Heart right ventricle (tissue), 16 donors: ENCODE measurements around the gene IL17REL. TPM values are rescaled to one million over a fixed set of nuclear protein-coding genes. Genes with fewer than 3 reads are reported as not detected.
"Not testable (repeated sequence)": the region's sequence is repeated elsewhere in the genome, so short reads cannot be mapped to it uniquely, and the experiment has no call there.

Experiments used
- ATAC-seq, 8 donors: fragments of 200-7000 bp; cut with Tn5 transposase; one replicate each; pipeline ENCODE4 v1.9.1; 2020; ENCODE audit warnings: mild to moderate bottlenecking in 8 of 8, moderate library complexity in 8 of 8, moderate number of reproducible peaks in 1 of 8
- DNase-seq, 2 donors: peaks; one replicate each; pipeline ENCODE4 v3.0.0-alpha.2; 2020
- H3K27ac ChIP-seq, 10 donors: fragments of 200-600 bp; sonication (generic) in 2 of 10; one replicate each; pipeline versions ENCODE4 v1.5.0 to v1.8.0; 2020 to 2022; ENCODE audit warnings: mild to moderate bottlenecking in 3 of 10
- H3K27me3 ChIP-seq, 7 donors: fragments of 200-600 bp; one replicate each; pipeline ENCODE4 v1.8.0; 2021 to 2022; ENCODE audit warnings: mild to moderate bottlenecking in 2 of 7
- H3K36me3 ChIP-seq, 9 donors: fragments of 200-600 bp; sonication (generic) in 1 of 9; one replicate each; pipeline versions ENCODE4 v1.5.0 to v1.8.0; 2020 to 2022; ENCODE audit warnings: mild to moderate bottlenecking in 2 of 9
- H3K4me1 ChIP-seq, 9 donors: fragments of 200-600 bp; sonication (generic) in 1 of 9; one replicate each; pipeline versions ENCODE4 v1.5.0 to v1.8.0; 2020 to 2022; ENCODE audit warnings: mild to moderate bottlenecking in 4 of 9
- H3K4me3 ChIP-seq, 10 donors: fragments of 200-600 bp; sonication (generic) in 2 of 10; one replicate each; pipeline versions ENCODE4 v1.5.0 to v1.8.0; 2020 to 2022; ENCODE audit warnings: mild to moderate bottlenecking in 7 of 10, moderate library complexity in 2 of 10
- H3K9me3 ChIP-seq, 11 donors: fragments of 200-600 bp in 10 of 11; sonication (generic) in 2 of 11; one replicate each; pipeline versions ENCODE4 v1.5.0 to v1.8.0; 2013 to 2022; ENCODE audit warnings: mild to moderate bottlenecking in 2 of 11, control low read depth in 1 of 11, moderate library complexity in 1 of 11
- CTCF ChIP-seq, 9 donors: fragments of 200-600 bp; sonication (generic) in 2 of 9; IDR thresholded peaks; one replicate each; pipeline versions ENCODE4 v1.5.0 to v1.8.0; 2021 to 2022; ENCODE audit warnings: antibody characterized with exemption in 9 of 9, mild to moderate bottlenecking in 5 of 9, moderate library complexity in 1 of 9
- WGBS, 2 donors: extraction: QIAGEN DNeasy Blood & Tissue Kit; methylation state at CpG; one replicate each; pipeline ENCODE4 v1.1.7; 2013; ENCODE audit warnings: inconsistent platforms in 1 of 2; 5-methylcytosine and 5-hydroxymethylcytosine counted together
- intact Hi-C, 10 donors: fragments of 100-400 bp; cut with DNase I; formaldehyde crosslinking; loops; one replicate each; pipeline versions ENCODE4 v1.11.1 to v1.14.2; 2022
- polyA plus RNA-seq, 2 donors: library from polyadenylated mRNA; stranded (reverse); fragments of 200-250 nt; gene quantifications; one replicate each; pipeline ENCODE4 v1.2.3, GENCODE V29; 2013
- total RNA-seq, 10 donors: library from RNA; stranded (reverse); fragmentation: NEBNext Ultra II Directional in 3 of 10; extraction: Animal tissue kit (Norgen Biotek cat#: 25700) in 3 of 10; gene quantifications; one replicate each; pipeline versions ENCODE4 v1.2.1 to v1.2.4, GENCODE V29; 2021 to 2023
- donor health status: Arrhythmogenic right ventricular cardiomyopathy.
- donor health status: ischemic (EF 13 %, LVEDD 7.1; RV severe dilation, severe dysfunction).
- donor health status: healthy with polysubstance abuse.
- donor health status: DM: no; HTN: yes; CAD: no.
- donor health status: DM: no; HTN: no; CAD: no.
- donor health status: ischemic (EF 25% LVEDD 6.9; RV normal size, moderate dysfunction).
- donor health status: ischemic (EF 25% LVEDD 5.7; RV mildly dilated, moderate dysfunction).
- donor health status: healthy.
- donor health status: DM: yes; HTN: yes; CAD: no.
- donor health status: Ischemic cardiomyopathy.
- donor health status: ischemic (EF 35%, LVEDD 5.7; RV mildly dilated, moderate dysfunction).
- donor health status: nonischemic (EF 11% LVEDD 7.7; RV severe dilation, severe dysfunction).
- donor health status: DM: yes; HTN: yes; CAD: no.
- donor health status: PGD.
- donor health status: ischemic (EF 29% LVEDD 5.4; RV normal size, mild dysfunction).
- donor health status: nonischemic (EF 23%, LVEDD 6.1; RV moderate dilation, normal function).

IL17REL gene
- total and polyA plus RNA-seq, 12 donors: 0.11 TPM; not detected in 11

- Histone ChIP-seq H3K4me3 (peak overlapping the region in 7 of 10 donors; percentile 17 to 42 (median 33)), H3K27me3 (peaks cover 8 to 39% (median 26%) of the 10 kb centered on the region in 7 donors), H3K4me1 (peaks cover 0 to 13% (median 8%) of the 10 kb centered on the region in 9 donors), H3K27ac (peak overlapping the region in 1 of 10 donors; percentile 29), H3K9me3 (peaks cover 0 to 34% (median 8%) of the 10 kb centered on the region in 11 donors), H3K36me3 (no peaks in the 10 kb centered on the region)
- DNase-seq: no peak
- peak; percentile 28 to 66 (median 51) for TF ChIP-seq CTCF (IDR thresholded peaks at IDR 0.05)
- intact Hi-C loops: no loop called here
- ATAC-seq: peak in 7 of 8 donors; percentile 11 to 78 (median 52)
- 11 to 12% methylated on average over 76 to 90 of the region's 90 CpGs for WGBS, 2 donors
Measured at GRCh38 chr22:49983148-49984042, 29.2 kb downstream of the IL17REL start.

GRCh38 chr22:49981799-49982198 lies 30.8 kb downstream of the IL17REL start:
- H3K4me3 ChIP-seq, H3K36me3 ChIP-seq, ATAC-seq, DNase-seq, intact Hi-C loops, H3K27ac ChIP-seq: not testable (repeated sequence)
- WGBS, 2 donors: 94 to 97% methylated on average over 7 of the region's 7 CpGs
- Histone ChIP-seq H3K4me1 (peaks cover 0 to 13% (median 8%) of the 10 kb centered on the region in 9 donors), H3K9me3 (peaks cover 0 to 35% (median 8%) of the 10 kb centered on the region in 11 donors), H3K27me3 (peaks cover 8 to 39% (median 26%) of the 10 kb centered on the region in 7 donors)

GRCh38 chr22:49979587-49980264 lies 32.8 kb downstream of the IL17REL start:
- peak; percentile 21 to 68 (median 55) for TF ChIP-seq CTCF (IDR thresholded peaks at IDR 0.05)
- H3K4me1 ChIP-seq: peaks cover 0 to 18% (median 8%) of the 10 kb centered on the region in 9 donors
- peaks cover 0 to 18% (median 0%) of the 10 kb centered on the region in 11 donors for H3K9me3 ChIP-seq
- no peak overlapping the region for H3K27ac ChIP-seq
- peak in 1 of 8 donors; percentile 64 for ATAC-seq
- no peaks in the 10 kb centered on the region for H3K36me3 ChIP-seq
- H3K4me3 ChIP-seq: no peak overlapping the region
- DNase-seq: no peak
- WGBS, 2 donors: 59 to 62% methylated on average over 7 of the region's 7 CpGs
- intact Hi-C loops: no loop called here
- H3K27me3 ChIP-seq: peaks cover 8 to 28% (median 26%) of the 10 kb centered on the region in 7 donors

- Histone ChIP-seq H3K27ac (no peak overlapping the region), H3K4me1 (peaks cover 0 to 5% (median 0%) of the 10 kb centered on the region in 9 donors), H3K9me3 (peaks cover 0 to 18% (median 0%) of the 10 kb centered on the region in 11 donors), H3K27me3 (peaks cover 0 to 11% (median 7%) of the 10 kb centered on the region in 7 donors), H3K4me3 (no peak overlapping the region), H3K36me3 (no peaks in the 10 kb centered on the region)
- ATAC-seq (no peak), DNase-seq (no peak)
- WGBS, 2 donors: 86 to 88% methylated on average over 14 of the region's 14 CpGs
- no peak for TF ChIP-seq CTCF (IDR thresholded peaks at IDR 0.05)
- intact Hi-C loops: no loop called here
Measured at GRCh38 chr22:49977578-49977977, 35.0 kb downstream of the IL17REL start.
